GDM1 (cell line): ENCODE measurements around the gene TRABD.
"Not testable (repeated sequence)": the region's sequence is repeated elsewhere in the genome, so short reads cannot be mapped to it uniquely, and the experiment has no call there.

Source experiments
- DNase-seq: peaks from one replicate; lab custom pipeline; 2025; lab: John Stamatoyannopoulos, UW

Gene TRABD

GRCh38 chr22:50201191-50202129 lies 15.7 kb downstream of the TRABD start:
- no peak for DNase-seq

GRCh38 chr22:50202130-50202666 lies 16.5 kb downstream of the TRABD start:
- no peak for DNase-seq

- no peak for DNase-seq
These were observed 17.6 kb downstream of the TRABD start for GRCh38 chr22:50203288-50203687.

GRCh38 chr22:50204571-50204970 lies 18.9 kb downstream of the TRABD start:
- no peak for DNase-seq

GRCh38 chr22:50204998-50205397 lies 19.3 kb downstream of the TRABD start:
- DNase-seq = not testable (repeated sequence)

- no peak for DNase-seq
These were observed 20.3 kb downstream of the TRABD start for GRCh38 chr22:50205781-50206569.

GRCh38 chr22:50206599-50206998 lies 20.9 kb downstream of the TRABD start:
- DNase-seq = no peak

- DNase-seq = no peak
These were observed 21.8 kb downstream of the TRABD start for GRCh38 chr22:50207383-50208140.

- DNase-seq = no peak
These were observed 22.8 kb downstream of the TRABD start for GRCh38 chr22:50208430-50208938.

GRCh38 chr22:50208939-50209892 lies 23.5 kb downstream of the TRABD start:
- DNase-seq = no peak

- peak; percentile 48 for DNase-seq
These were observed 24.2 kb downstream of the TRABD start for GRCh38 chr22:50209893-50210292.

- DNase-seq = no peak
These were observed 24.8 kb downstream of the TRABD start for GRCh38 chr22:50210378-50211139.

GRCh38 chr22:50211147-50211546 lies 25.4 kb downstream of the TRABD start:
- no peak for DNase-seq

GRCh38 chr22:50213263-50213662 lies 27.6 kb downstream of the TRABD start:
- no peak for DNase-seq

GRCh38 chr22:50215297-50216054 lies 29.8 kb downstream of the TRABD start:
- DNase-seq = no peak

- no peak for DNase-seq
These were observed 30.5 kb downstream of the TRABD start for GRCh38 chr22:50216055-50216683.

GRCh38 chr22:50216684-50217520 lies 31.2 kb downstream of the TRABD start:
- DNase-seq = no peak
